Measurements from ENCODE around the gene KLHL8.

KLHL8 gene

GRCh38 chr4:87126056-87126455, 94.4 kb downstream of the KLHL8 start:
- H3K9me3 ChIP-seq (ENCODE audit: control insufficient read depth, insufficient read depth, low read length): no peaks in the 10 kb centered on the region
- H3K27me3 ChIP-seq (ENCODE audit: control insufficient read depth, insufficient read depth, low read length): no peaks in the 10 kb centered on the region
- DNase-seq (ENCODE audit: low read depth, low spot score): no peak
- no peak overlapping the region for H3K4me3 ChIP-seq (ENCODE audit: low read length)
- no peaks in the 10 kb centered on the region for H3K4me1 ChIP-seq (ENCODE audit: control insufficient read depth, insufficient read depth, low read length)
- no CpG with 5 or more reads among the region's 9 CpGs for WGBS (ENCODE audit: insufficient coverage, insufficient read length)
- peaks cover 15% of the 10 kb centered on the region; the same call in 1 of the 2 replicates for H3K36me3 ChIP-seq (ENCODE audit: control insufficient read depth, insufficient read depth, low read length)
- H3K27ac ChIP-seq (ENCODE audit: low read length): no peak overlapping the region

GRCh38 chr4:87122252-87122651, 98.2 kb downstream of the KLHL8 start:
- DNase-seq (ENCODE audit: low read depth, low spot score): no peak
- no peaks in the 10 kb centered on the region for H3K27me3 ChIP-seq (ENCODE audit: control insufficient read depth, insufficient read depth, low read length)
- no peak overlapping the region for H3K27ac ChIP-seq (ENCODE audit: low read length)
- no peak overlapping the region for H3K4me3 ChIP-seq (ENCODE audit: low read length)
- no peaks in the 10 kb centered on the region for H3K9me3 ChIP-seq (ENCODE audit: control insufficient read depth, insufficient read depth, low read length)
- no CpG with 5 or more reads among the region's 4 CpGs for WGBS (ENCODE audit: insufficient coverage, insufficient read length)
- H3K4me1 ChIP-seq (ENCODE audit: control insufficient read depth, insufficient read depth, low read length): no peaks in the 10 kb centered on the region
- peaks cover 11% of the 10 kb centered on the region; the same call in 1 of the 2 replicates for H3K36me3 ChIP-seq (ENCODE audit: control insufficient read depth, insufficient read depth, low read length)

DNA sequence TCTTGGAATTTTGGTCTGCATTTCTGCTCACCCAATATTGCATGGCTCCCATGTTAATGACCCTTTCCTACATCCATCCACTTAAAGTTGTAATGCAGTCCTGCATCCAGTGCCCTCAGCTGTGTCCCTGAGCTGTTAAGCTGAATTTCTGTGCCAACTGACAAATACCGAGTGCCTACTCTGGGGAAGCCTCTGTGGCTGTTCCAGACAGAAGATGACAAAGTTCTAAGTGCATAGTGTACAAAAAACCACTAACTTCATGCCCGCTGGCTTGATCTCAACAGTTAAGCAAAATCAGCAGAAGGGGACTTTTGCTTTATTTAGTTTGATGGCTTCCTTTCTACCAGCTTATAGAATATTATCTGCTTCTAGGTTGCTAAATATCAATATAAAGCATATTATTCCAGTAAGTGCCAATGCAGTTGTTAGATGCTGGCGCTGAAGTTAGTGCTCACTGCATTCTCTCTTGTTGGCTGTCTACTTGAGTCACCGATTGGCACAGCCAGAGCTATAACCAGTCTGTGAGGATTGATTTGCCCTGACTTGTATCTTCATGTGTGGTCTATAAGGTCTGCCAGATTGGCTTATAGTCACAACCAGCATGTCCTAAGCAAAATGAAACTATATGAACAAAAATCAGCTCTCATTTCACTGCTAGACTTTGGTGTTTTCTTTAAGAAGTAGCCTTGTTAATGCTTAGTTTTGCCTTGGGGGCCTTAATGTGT, 98.9 kb downstream of the KLHL8 start:
- H3K27ac ChIP-seq (ENCODE audit: low read length): no peak overlapping the region
- H3K36me3 ChIP-seq (ENCODE audit: control insufficient read depth, insufficient read depth, low read length): peaks cover 9% of the 10 kb centered on the region; the same call in 1 of the 2 replicates
- no CpG with 5 or more reads among the region's 4 CpGs for WGBS (ENCODE audit: insufficient coverage, insufficient read length)
- H3K4me3 ChIP-seq (ENCODE audit: low read length): no peak overlapping the region
- H3K27me3 ChIP-seq (ENCODE audit: control insufficient read depth, insufficient read depth, low read length): no peaks in the 10 kb centered on the region
- H3K9me3 ChIP-seq (ENCODE audit: control insufficient read depth, insufficient read depth, low read length): no peaks in the 10 kb centered on the region
- no peaks in the 10 kb centered on the region; the same call in 1 of the 2 replicates for H3K4me1 ChIP-seq (ENCODE audit: control insufficient read depth, insufficient read depth, low read length)
- DNase-seq (ENCODE audit: low read depth, low spot score): no peak

- no peaks in the 10 kb centered on the region for H3K9me3 ChIP-seq (ENCODE audit: control insufficient read depth, insufficient read depth, low read length)
- no peak for DNase-seq (ENCODE audit: low read depth, low spot score)
- no peak overlapping the region for H3K27ac ChIP-seq (ENCODE audit: low read length)
- no peaks in the 10 kb centered on the region for H3K27me3 ChIP-seq (ENCODE audit: control insufficient read depth, insufficient read depth, low read length)
- H3K36me3 ChIP-seq (ENCODE audit: control insufficient read depth, insufficient read depth, low read length): peaks cover 3% of the 10 kb centered on the region; the same call in 1 of the 2 replicates
- WGBS (ENCODE audit: insufficient coverage, insufficient read length): no CpG with 5 or more reads among the region's 18 CpGs
- no peak overlapping the region for H3K4me3 ChIP-seq (ENCODE audit: low read length)
- no peaks in the 10 kb centered on the region; the same call in 1 of the 2 replicates for H3K4me1 ChIP-seq (ENCODE audit: control insufficient read depth, insufficient read depth, low read length)
These were observed 99.8 kb downstream of the KLHL8 start for GRCh38 chr4:87120411-87121162.

GRCh38 chr4:87120010-87120409, 100.4 kb downstream of the KLHL8 start:
- Histone ChIP-seq H3K36me3 (ENCODE audit: control insufficient read depth, insufficient read depth, low read length) (peaks cover 3% of the 10 kb centered on the region), H3K4me1 (ENCODE audit: control insufficient read depth, insufficient read depth, low read length) (no peaks in the 10 kb centered on the region; the same call in 1 of the 2 replicates), H3K27me3 (ENCODE audit: control insufficient read depth, insufficient read depth, low read length) (no peaks in the 10 kb centered on the region), H3K9me3 (ENCODE audit: control insufficient read depth, insufficient read depth, low read length) (no peaks in the 10 kb centered on the region), H3K27ac (ENCODE audit: low read length) (no peak overlapping the region), H3K4me3 (ENCODE audit: low read length) (no peak overlapping the region)
- DNase-seq (ENCODE audit: low read depth, low spot score): no peak
- WGBS (ENCODE audit: insufficient coverage, insufficient read length): no CpG with 5 or more reads among the region's 4 CpGs

DNA sequence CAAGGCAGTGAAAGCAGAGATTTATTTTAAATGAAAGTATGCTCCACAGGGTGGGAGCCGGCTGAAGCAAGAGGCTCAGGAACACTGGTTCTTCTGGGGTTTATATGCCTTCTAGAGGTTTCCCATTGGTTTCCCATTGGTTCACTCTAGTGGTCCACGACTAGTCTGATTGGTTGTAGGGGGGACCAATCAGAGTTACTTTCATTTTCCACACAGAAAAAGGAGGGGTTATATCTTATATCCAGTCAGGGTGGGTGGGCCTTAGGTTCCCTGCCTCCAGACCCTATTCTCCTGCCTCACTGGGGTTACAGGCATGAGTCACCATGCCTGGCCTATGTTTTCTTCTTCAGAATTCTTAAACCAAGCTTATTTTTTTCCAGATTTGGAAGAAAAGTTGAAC, 101.6 kb downstream of the KLHL8 start:
- WGBS (ENCODE audit: insufficient coverage, insufficient read length): no CpG with 5 or more reads among the region's 2 CpGs
- no peak for DNase-seq (ENCODE audit: low read depth, low spot score)
- H3K4me1 ChIP-seq (ENCODE audit: control insufficient read depth, insufficient read depth, low read length): no peaks in the 10 kb centered on the region; the same call in 1 of the 2 replicates
- H3K9me3 ChIP-seq (ENCODE audit: control insufficient read depth, insufficient read depth, low read length): no peaks in the 10 kb centered on the region
- no peak overlapping the region for H3K4me3 ChIP-seq (ENCODE audit: low read length)
- H3K36me3 ChIP-seq (ENCODE audit: control insufficient read depth, insufficient read depth, low read length): peaks cover 6% of the 10 kb centered on the region
- H3K27me3 ChIP-seq (ENCODE audit: control insufficient read depth, insufficient read depth, low read length): no peaks in the 10 kb centered on the region
- no peak overlapping the region for H3K27ac ChIP-seq (ENCODE audit: low read length)

GRCh38 chr4:87118421-87118820, 102.0 kb downstream of the KLHL8 start:
- H3K36me3 ChIP-seq (ENCODE audit: control insufficient read depth, insufficient read depth, low read length): peaks cover 6% of the 10 kb centered on the region
- DNase-seq (ENCODE audit: low read depth, low spot score): no peak
- no peaks in the 10 kb centered on the region for H3K9me3 ChIP-seq (ENCODE audit: control insufficient read depth, insufficient read depth, low read length)

DNA sequence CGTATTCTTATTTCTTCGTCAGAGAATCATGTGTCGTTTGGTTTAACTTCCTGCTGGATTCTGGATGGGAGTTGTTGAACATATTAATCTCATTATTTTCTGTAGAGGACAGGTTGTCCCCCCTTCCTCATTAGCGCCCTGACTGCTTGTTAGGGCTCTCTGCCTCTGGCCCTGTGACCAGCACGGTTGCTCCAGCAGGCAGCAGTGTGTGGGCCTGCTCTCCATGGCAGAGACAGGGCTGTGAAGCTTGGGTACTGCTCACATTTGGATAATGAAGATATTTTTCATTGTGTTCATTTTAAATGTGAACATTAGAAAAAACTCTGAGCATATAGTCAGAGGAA, 102.7 kb downstream of the KLHL8 start:
- Histone ChIP-seq H3K4me3 (ENCODE audit: low read length) (no peak overlapping the region), H3K4me1 (ENCODE audit: control insufficient read depth, insufficient read depth, low read length) (no peaks in the 10 kb centered on the region; the same call in 1 of the 2 replicates), H3K27me3 (ENCODE audit: control insufficient read depth, insufficient read depth, low read length) (no peaks in the 10 kb centered on the region), H3K9me3 (ENCODE audit: control insufficient read depth, insufficient read depth, low read length) (no peaks in the 10 kb centered on the region), H3K27ac (ENCODE audit: low read length) (no peak overlapping the region), H3K36me3 (ENCODE audit: control insufficient read depth, insufficient read depth, low read length) (peaks cover 6% of the 10 kb centered on the region)
- WGBS (ENCODE audit: insufficient coverage, insufficient read length): no CpG with 5 or more reads among the region's 5 CpGs
- DNase-seq (ENCODE audit: low read depth, low spot score): no peak

More at GRCh38 chr4:87118421-87118820, 102.0 kb downstream of the KLHL8 start:
- Histone ChIP-seq H3K27me3 (ENCODE audit: control insufficient read depth, insufficient read depth, low read length) (no peaks in the 10 kb centered on the region), H3K4me3 (ENCODE audit: low read length) (no peak overlapping the region), H3K4me1 (ENCODE audit: control insufficient read depth, insufficient read depth, low read length) (no peaks in the 10 kb centered on the region; the same call in 1 of the 2 replicates), H3K27ac (ENCODE audit: low read length) (no peak overlapping the region)
- WGBS (ENCODE audit: insufficient coverage, insufficient read length): no CpG with 5 or more reads among the region's 1 CpG

- H3K27ac ChIP-seq (ENCODE audit: low read length): no peak overlapping the region
- no CpG with 5 or more reads among the region's 8 CpGs for WGBS (ENCODE audit: insufficient coverage, insufficient read length)
These were observed 103.2 kb downstream of the KLHL8 start for GRCh38 chr4:87117051-87117731.

DNA sequence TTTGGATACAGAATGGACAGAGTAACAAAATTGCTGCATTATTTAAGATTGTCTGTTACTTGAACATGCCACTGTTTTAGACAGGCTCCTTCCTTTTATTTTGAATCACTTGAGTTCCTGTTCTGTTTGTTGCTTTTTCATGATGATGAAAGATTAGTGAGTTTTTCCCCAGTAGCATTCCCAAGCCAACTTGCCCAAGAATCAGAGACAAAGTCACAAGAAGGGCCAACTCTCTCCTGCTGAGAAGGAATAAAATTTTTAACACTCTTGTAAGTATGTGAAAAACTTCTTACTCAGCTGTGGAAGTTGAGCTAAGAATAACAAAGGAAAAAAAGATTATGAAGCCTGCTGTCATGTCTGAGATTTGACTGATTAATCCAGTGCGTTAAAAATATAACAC, 104.2 kb downstream of the KLHL8 start:
- H3K9me3 ChIP-seq (ENCODE audit: control insufficient read depth, insufficient read depth, low read length): no peaks in the 10 kb centered on the region
- DNase-seq (ENCODE audit: low read depth, low spot score): no peak
- H3K36me3 ChIP-seq (ENCODE audit: control insufficient read depth, insufficient read depth, low read length): peaks cover 6% of the 10 kb centered on the region
- no peak overlapping the region for H3K27ac ChIP-seq (ENCODE audit: low read length)
- WGBS (ENCODE audit: insufficient coverage, insufficient read length): no CpG with 5 or more reads among the region's 1 CpG
- H3K4me3 ChIP-seq (ENCODE audit: low read length): no peak overlapping the region
- no peaks in the 10 kb centered on the region for H3K27me3 ChIP-seq (ENCODE audit: control insufficient read depth, insufficient read depth, low read length)
- H3K4me1 ChIP-seq (ENCODE audit: control insufficient read depth, insufficient read depth, low read length): no peaks in the 10 kb centered on the region; the same call in 1 of the 2 replicates

More at GRCh38 chr4:87117051-87117731, 103.2 kb downstream of the KLHL8 start:
- Histone ChIP-seq H3K27me3 (ENCODE audit: control insufficient read depth, insufficient read depth, low read length) (no peaks in the 10 kb centered on the region), H3K9me3 (ENCODE audit: control insufficient read depth, insufficient read depth, low read length) (no peaks in the 10 kb centered on the region), H3K4me1 (ENCODE audit: control insufficient read depth, insufficient read depth, low read length) (no peaks in the 10 kb centered on the region; the same call in 1 of the 2 replicates), H3K36me3 (ENCODE audit: control insufficient read depth, insufficient read depth, low read length) (peaks cover 6% of the 10 kb centered on the region), H3K4me3 (ENCODE audit: low read length) (no peak overlapping the region)
- DNase-seq (ENCODE audit: low read depth, low spot score): no peak
